Right lobe of liver (tissue), 4 donors: Measurements from ENCODE around the gene PPFIA4.

ENCODE experiments used
- POLR2A ChIP-seq: fragments of 450-650 bp; IDR thresholded peaks from one replicate; pipeline ENCODE4 v1.6.1; 2017; ENCODE audit warnings: antibody characterized with exemption, mild to moderate bottlenecking
- TF ChIP-seq, protein P1 (sequence below), 4 donors: fragments of 200-600 bp in 3 of 4; fragments of 450-650 bp in 1 of 4; IDR thresholded peaks; one replicate each; pipeline versions ENCODE4 v1.5.1 to v1.8.0; 2016 to 2022; ENCODE audit warnings: antibody characterized with exemption in 4 of 4, mild to moderate bottlenecking in 2 of 4
- donor health status: DM: no; HTN: no; CAD: no.
- donor health status: DM: no; HTN: no; CAD: no.
- donor health status: DM: no; HTN: yes; CAD: no.

DNA sequence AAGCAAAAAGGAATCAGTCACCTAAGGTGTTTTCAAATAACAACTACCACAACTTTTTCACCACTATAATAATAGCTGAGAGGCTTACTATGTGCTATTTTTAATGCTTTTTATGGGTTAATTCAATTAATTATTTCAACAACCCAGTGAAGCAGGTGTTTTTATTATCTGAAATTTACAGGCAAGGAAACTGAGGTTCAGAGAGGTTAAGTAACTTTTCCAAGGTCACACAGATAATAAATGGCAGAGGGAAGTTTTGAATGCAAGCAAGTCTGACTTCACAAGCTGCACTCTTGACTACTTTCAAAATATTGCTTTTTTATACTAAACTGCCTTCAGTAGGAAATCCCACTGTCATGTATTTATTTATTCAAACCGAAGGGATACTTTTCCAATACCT lies 23.3 kb upstream of the PPFIA4 start:
- TF ChIP-seq, protein P1, sequence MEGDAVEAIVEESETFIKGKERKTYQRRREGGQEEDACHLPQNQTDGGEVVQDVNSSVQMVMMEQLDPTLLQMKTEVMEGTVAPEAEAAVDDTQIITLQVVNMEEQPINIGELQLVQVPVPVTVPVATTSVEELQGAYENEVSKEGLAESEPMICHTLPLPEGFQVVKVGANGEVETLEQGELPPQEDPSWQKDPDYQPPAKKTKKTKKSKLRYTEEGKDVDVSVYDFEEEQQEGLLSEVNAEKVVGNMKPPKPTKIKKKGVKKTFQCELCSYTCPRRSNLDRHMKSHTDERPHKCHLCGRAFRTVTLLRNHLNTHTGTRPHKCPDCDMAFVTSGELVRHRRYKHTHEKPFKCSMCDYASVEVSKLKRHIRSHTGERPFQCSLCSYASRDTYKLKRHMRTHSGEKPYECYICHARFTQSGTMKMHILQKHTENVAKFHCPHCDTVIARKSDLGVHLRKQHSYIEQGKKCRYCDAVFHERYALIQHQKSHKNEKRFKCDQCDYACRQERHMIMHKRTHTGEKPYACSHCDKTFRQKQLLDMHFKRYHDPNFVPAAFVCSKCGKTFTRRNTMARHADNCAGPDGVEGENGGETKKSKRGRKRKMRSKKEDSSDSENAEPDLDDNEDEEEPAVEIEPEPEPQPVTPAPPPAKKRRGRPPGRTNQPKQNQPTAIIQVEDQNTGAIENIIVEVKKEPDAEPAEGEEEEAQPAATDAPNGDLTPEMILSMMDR (IDR thresholded peaks at IDR 0.05) = no peak
- TF ChIP-seq POLR2A = no peak
